Panc1 (cell line): ENCODE measurements around the gene WDFY2. TPM values are rescaled to one million over a fixed set of nuclear protein-coding genes. Genes with fewer than 3 reads are reported as not detected.

ENCODE experiments used
- ATAC-seq: fragments of 200-7000 bp; cut with Tn5 transposase; 2 replicates; pipeline ENCODE4 v1.9.1; 2020; ENCODE audit warnings: mild to moderate bottlenecking, moderate library complexity
- BruUV-seq: library from RNA; stranded (reverse); fragments of 400-500 nt; replicated peaks from 2 replicates; lab custom pipeline; 2021; lab: Mats Ljungman, UMichigan
- CTCF ChIA-PET: fragments of 300-600 bp; sonication (Branson Sonifier 250); formaldehyde crosslinking; loops from one replicate; lab custom pipeline; 2022; ENCODE audit warnings: antibody characterized with exemption; lab: Charles Lee
- POLR2A ChIA-PET: fragments of 300-600 bp; sonication (Branson Sonifier 250); formaldehyde crosslinking; loops from one replicate; lab custom pipeline; 2022; ENCODE audit warnings: antibody characterized with exemption; lab: Charles Lee
- DNase-seq: peaks from one replicate; pipeline ENCODE4 v3.0.0-alpha.2; 2010; ENCODE audit warnings: low read depth, low spot score
- H3K27ac ChIP-seq: 2 replicates; pipeline ENCODE4 v1.5.1; 2011; ENCODE audit warnings: mild to moderate bottlenecking, low read length, inconsistent platforms
- H3K27me3 ChIP-seq: fragments of 200-500 bp; sonication (Bioruptor generic); 2 replicates; pipeline ENCODE4 v1.6.0; 2014; ENCODE audit warnings: low read length, inconsistent platforms; ENCODE audit not compliant: control insufficient read depth, insufficient read depth
- H3K36me3 ChIP-seq: fragments of 200-500 bp; sonication (Bioruptor generic); 2 replicates; pipeline ENCODE4 v1.5.1; 2014; ENCODE audit warnings: inconsistent platforms, mild to moderate bottlenecking, low read length, moderate library complexity; ENCODE audit not compliant: control insufficient read depth, insufficient read depth
- H3K4me1 ChIP-seq: 2 replicates; pipeline ENCODE4 v1.5.1; 2011; ENCODE audit warnings: inconsistent platforms, mild to moderate bottlenecking, low read length, moderate library complexity; ENCODE audit not compliant: control insufficient read depth, insufficient read depth
- H3K4me3 ChIP-seq, 2 experiments: 2 replicates each; pipeline ENCODE4 v1.5.1; 2011 to 2012; ENCODE audit warnings: low read depth in 2 of 2, low read length in 2 of 2, mild to moderate bottlenecking in 2 of 2, inconsistent platforms in 1 of 2, moderate library complexity in 1 of 2
- H3K9me3 ChIP-seq: fragments of 200-500 bp; sonication (Bioruptor generic); 2 replicates; pipeline ENCODE4 v1.5.1; 2014; ENCODE audit warnings: low read depth, mild to moderate bottlenecking, inconsistent platforms, low read length, moderate library complexity; ENCODE audit not compliant: control insufficient read depth, insufficient read depth
- CTCF ChIP-seq: fragments of 450-650 bp; IDR thresholded peaks from 2 replicates; pipeline ENCODE4 v1.5.1; 2017; ENCODE audit warnings: mild to moderate bottlenecking
- POLR2AphosphoS5 ChIP-seq: IDR thresholded peaks from 2 replicates; pipeline ENCODE4 v1.6.1; 2012; ENCODE audit warnings: mild to moderate bottlenecking, low read depth, low read length, moderate library complexity
- SIN3A ChIP-seq: IDR thresholded peaks from 2 replicates; pipeline ENCODE4 v1.6.1; 2012; ENCODE audit warnings: low read depth, mild to moderate bottlenecking, low read length, moderate library complexity, borderline replicate concordance; ENCODE audit not compliant: insufficient read depth
- TCF7L2 ChIP-seq: IDR thresholded peaks from 2 replicates; pipeline ENCODE4 v1.6.1; 2011; ENCODE audit warnings: mild to moderate bottlenecking, low read depth, low read length, inconsistent platforms
- in situ Hi-C: cut with HindIII; loops from 2 replicates; pipeline ENCODE4 v1.10.0; 2016; ENCODE audit warnings: low sequenced_read_pairs, low pct_unique_long_range_greater_than_20kb
- intact Hi-C: fragments of 100-400 bp; cut with micrococcal nuclease; formaldehyde crosslinking; loops from one replicate; pipeline ENCODE4 v1.10.0; 2022; ENCODE audit not compliant: unreplicated experiment
- total RNA-seq: library from RNA; stranded (reverse); gene quantifications from one replicate; pipeline ENCODE4 v1.2.1, GENCODE V29; 2021; ENCODE audit not compliant: unreplicated experiment
- TF ChIP-seq, protein P1 (sequence below), 2 experiments: IDR thresholded peaks; 2 replicates each; pipeline ENCODE4 v1.6.1; 2011 to 2012; ENCODE audit warnings: low read depth in 2 of 2, control low read depth in 1 of 2, low read length in 1 of 2, mild to moderate bottlenecking in 1 of 2, moderate library complexity in 1 of 2; ENCODE audit not compliant: insufficient read depth in 1 of 2

WDFY2 gene
- total RNA-seq, 1 experiment from 2014 or later, result 7.8 TPM

GRCh38 chr13:51806566-51806965, 222.3 kb downstream of the WDFY2 start:
- DNase-seq (no peak), ATAC-seq (no peak)
- Histone ChIP-seq H3K36me3 (no peaks in the 10 kb centered on the region; the same call in 1 of the 2 replicates), H3K27ac (no peak overlapping the region), H3K9me3 (no peaks in the 10 kb centered on the region), H3K4me3 (no peak overlapping the region), H3K4me1 (peaks cover 16% of the 10 kb centered on the region), H3K27me3 (no peaks in the 10 kb centered on the region)
- CTCF ChIA-PET, result no interaction called here
- POLR2A ChIA-PET, result no interaction called here
- intact Hi-C loops, result no loop called here
- TF ChIP-seq TCF7L2, result no peak
- no TSS peak for BruUV-seq
- in situ Hi-C loops, result no loop called here

DNA sequence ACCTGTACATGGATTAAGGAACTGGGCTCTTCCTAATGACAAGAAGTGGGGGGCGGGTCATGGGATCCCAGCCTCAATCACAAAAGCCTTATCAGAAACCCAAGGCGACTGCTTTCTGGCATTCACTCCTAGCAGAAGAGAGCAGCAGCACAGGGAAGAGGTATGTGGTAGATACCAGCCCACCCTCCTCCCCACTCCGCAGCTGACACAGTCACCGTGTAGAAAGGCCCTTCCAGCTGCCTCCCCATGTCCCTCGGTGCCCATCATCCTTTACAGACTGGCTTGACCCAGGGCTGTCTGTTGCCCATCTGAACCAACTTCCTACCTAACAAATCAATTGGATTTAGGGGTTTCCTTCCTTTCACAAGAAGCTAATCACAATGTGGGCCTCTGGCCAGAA, 222.8 kb downstream of the WDFY2 start:
- no peak for DNase-seq
- Histone ChIP-seq H3K27ac (no peak overlapping the region), H3K4me3 (no peak overlapping the region), H3K9me3 (no peaks in the 10 kb centered on the region), H3K27me3 (no peaks in the 10 kb centered on the region), H3K4me1 (peaks cover 12% of the 10 kb centered on the region), H3K36me3 (no peaks in the 10 kb centered on the region; the same call in 1 of the 2 replicates)
- ChIA-PET CTCF (no interaction called here), POLR2A (interaction anchor here (0.7 kb wide), 1 partner anchor 207 kb away, joined by 4 read pairs; no protein-coding TSS in a partner anchor)
- in situ Hi-C loops, result no loop called here
- ATAC-seq, result no peak
- BruUV-seq, result no TSS peak
- no peak for TF ChIP-seq SIN3A
- TF ChIP-seq TCF7L2, result no peak
- TF ChIP-seq, protein P1, sequence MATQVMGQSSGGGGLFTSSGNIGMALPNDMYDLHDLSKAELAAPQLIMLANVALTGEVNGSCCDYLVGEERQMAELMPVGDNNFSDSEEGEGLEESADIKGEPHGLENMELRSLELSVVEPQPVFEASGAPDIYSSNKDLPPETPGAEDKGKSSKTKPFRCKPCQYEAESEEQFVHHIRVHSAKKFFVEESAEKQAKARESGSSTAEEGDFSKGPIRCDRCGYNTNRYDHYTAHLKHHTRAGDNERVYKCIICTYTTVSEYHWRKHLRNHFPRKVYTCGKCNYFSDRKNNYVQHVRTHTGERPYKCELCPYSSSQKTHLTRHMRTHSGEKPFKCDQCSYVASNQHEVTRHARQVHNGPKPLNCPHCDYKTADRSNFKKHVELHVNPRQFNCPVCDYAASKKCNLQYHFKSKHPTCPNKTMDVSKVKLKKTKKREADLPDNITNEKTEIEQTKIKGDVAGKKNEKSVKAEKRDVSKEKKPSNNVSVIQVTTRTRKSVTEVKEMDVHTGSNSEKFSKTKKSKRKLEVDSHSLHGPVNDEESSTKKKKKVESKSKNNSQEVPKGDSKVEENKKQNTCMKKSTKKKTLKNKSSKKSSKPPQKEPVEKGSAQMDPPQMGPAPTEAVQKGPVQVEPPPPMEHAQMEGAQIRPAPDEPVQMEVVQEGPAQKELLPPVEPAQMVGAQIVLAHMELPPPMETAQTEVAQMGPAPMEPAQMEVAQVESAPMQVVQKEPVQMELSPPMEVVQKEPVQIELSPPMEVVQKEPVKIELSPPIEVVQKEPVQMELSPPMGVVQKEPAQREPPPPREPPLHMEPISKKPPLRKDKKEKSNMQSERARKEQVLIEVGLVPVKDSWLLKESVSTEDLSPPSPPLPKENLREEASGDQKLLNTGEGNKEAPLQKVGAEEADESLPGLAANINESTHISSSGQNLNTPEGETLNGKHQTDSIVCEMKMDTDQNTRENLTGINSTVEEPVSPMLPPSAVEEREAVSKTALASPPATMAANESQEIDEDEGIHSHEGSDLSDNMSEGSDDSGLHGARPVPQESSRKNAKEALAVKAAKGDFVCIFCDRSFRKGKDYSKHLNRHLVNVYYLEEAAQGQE (IDR thresholded peaks at IDR 0.05; ENCODE audit: insufficient read depth in 1 of 2, low read depth in 2 of 2, low read length in 1 of 2), result no peak
- no peak for TF ChIP-seq CTCF
- TF ChIP-seq POLR2AphosphoS5, result no peak
- intact Hi-C loops, result no loop called here

DNA sequence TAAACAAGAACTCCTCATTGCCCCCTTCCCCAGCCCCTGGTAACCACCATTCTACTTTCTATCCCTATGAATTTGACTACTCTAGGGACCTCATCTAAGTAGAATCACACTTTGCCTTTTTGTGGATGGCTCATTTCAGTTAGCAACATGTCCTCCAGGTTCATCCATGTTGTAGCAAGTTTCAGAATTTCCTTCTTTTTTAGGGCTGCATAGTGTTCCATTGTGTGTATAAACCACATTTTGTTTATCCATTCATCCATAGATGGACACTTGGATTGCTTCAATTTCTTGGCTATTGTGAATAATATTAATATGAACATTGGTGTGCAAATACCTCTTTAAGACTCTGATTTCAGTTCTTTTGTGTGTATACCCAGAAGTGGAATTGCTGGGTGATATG, 224.5 kb downstream of the WDFY2 start:
- POLR2A ChIA-PET, result no interaction called here
- Histone ChIP-seq H3K27ac (no peak overlapping the region), H3K4me1 (no peaks in the 10 kb centered on the region), H3K9me3 (no peaks in the 10 kb centered on the region), H3K36me3 (no peaks in the 10 kb centered on the region; the same call in 1 of the 2 replicates), H3K27me3 (no peaks in the 10 kb centered on the region), H3K4me3 (no peak overlapping the region)
- in situ Hi-C loops, result no loop called here
- ATAC-seq (no peak), DNase-seq (no peak)
- TF ChIP-seq, protein P1 (IDR thresholded peaks at IDR 0.05; ENCODE audit: insufficient read depth in 1 of 2, low read depth in 2 of 2, low read length in 1 of 2), result no peak
- TF ChIP-seq SIN3A, result no peak
- TF ChIP-seq CTCF, result no peak
- TF ChIP-seq POLR2AphosphoS5, result no peak
- no TSS peak for BruUV-seq
- CTCF ChIA-PET, result no interaction called here
- intact Hi-C loops, result no loop called here
